ENCODE data around the gene TAB2. TPM values are rescaled to one million over a fixed set of nuclear protein-coding genes. Genes with fewer than 3 reads are reported as not detected.

The TAB2 gene, protein sequence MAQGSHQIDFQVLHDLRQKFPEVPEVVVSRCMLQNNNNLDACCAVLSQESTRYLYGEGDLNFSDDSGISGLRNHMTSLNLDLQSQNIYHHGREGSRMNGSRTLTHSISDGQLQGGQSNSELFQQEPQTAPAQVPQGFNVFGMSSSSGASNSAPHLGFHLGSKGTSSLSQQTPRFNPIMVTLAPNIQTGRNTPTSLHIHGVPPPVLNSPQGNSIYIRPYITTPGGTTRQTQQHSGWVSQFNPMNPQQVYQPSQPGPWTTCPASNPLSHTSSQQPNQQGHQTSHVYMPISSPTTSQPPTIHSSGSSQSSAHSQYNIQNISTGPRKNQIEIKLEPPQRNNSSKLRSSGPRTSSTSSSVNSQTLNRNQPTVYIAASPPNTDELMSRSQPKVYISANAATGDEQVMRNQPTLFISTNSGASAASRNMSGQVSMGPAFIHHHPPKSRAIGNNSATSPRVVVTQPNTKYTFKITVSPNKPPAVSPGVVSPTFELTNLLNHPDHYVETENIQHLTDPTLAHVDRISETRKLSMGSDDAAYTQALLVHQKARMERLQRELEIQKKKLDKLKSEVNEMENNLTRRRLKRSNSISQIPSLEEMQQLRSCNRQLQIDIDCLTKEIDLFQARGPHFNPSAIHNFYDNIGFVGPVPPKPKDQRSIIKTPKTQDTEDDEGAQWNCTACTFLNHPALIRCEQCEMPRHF
- total RNA-seq (10 to 100 TPM; 68.1 to 68.6 TPM), polyA plus RNA-seq (10 to 100 TPM; 22.2 to 49.6 TPM)
- long read RNA-seq, donor 1, partial matches to known transcripts = 8 of 23 reads
- long read RNA-seq, donor 1, other reads (novel, unspliced or antisense) = 15 of 23 reads
- long read RNA-seq, donor 2, full-length matches to known transcripts = 2 of 18 reads
- long read RNA-seq, donor 2, partial matches to known transcripts = 6 of 18 reads
- long read RNA-seq, donor 2, other reads (novel, unspliced or antisense) = 10 of 18 reads

- peak; percentile 68 to 80 for DNase-seq
Observed at GRCh38 chr6:149317644-149318571, at the start of gene TAB2. Gene TAB2 (plus strand): TSS chr6:149317712. CDS start chr6:149369998, 52,286 bp downstream.

DNA sequence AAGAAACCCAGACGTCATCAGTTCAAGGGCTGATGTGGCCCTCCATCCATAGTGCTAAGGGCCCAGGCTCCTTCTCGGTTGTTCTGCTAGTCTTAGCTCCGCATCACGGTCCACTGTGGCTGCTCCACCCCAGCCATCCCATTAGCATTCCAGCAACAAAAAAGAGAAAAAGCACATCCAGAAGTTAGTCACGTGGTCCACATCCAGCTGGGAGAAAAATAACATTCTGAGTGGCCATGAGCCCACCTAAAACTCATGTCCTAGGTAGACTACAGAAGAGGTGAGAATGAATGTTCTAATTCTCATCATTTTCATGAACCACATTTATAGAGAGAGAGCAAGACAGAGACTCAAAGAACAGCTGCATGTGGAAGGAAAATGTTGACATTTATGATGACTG lies 49.4 kb upstream of the TAB2 start:
- DNase-seq (no peak), ATAC-seq (ENCODE audit: low FRiP score) (no peak)
- Histone ChIP-seq H3K4me3 (ENCODE audit: low read length in 2 of 2) (no peak overlapping the region), H3K27ac (ENCODE audit: low read depth in 1 of 2, low read length in 2 of 2) (no peak overlapping the region), H3K4me1 (ENCODE audit: control insufficient read depth in 1 of 2, insufficient read depth in 2 of 2, low read length in 2 of 2) (no peaks in the 10 kb centered on the region), H3K9me3 (ENCODE audit: control insufficient read depth, low read length) (peaks cover 2% of the 10 kb centered on the region), H3K36me3 (ENCODE audit: control insufficient read depth in 1 of 2, insufficient read depth in 2 of 2, low read length in 1 of 2) (no peaks in the 10 kb centered on the region), H3K27me3 (ENCODE audit: control insufficient read depth in 1 of 2, insufficient read depth in 2 of 2, low read length in 1 of 2) (peaks cover 0 to 4% of the 10 kb centered on the region in 2 donors)
- 80% methylated on average over 5 of the region's 5 CpGs for WGBS, 2 donors
- intact Hi-C loops (cut with DNase I) = no loop called here

More at GRCh38 chr6:149317644-149318571, at the start of gene TAB2:
- H3K4me1 ChIP-seq (ENCODE audit: control insufficient read depth in 1 of 2, insufficient read depth in 2 of 2, low read length in 2 of 2) = peaks cover 0 to 2% of the 10 kb centered on the region in 2 donors
- peak within 1 kb of the TSS; percentile 82 to 90 for H3K27ac ChIP-seq (ENCODE audit: low read depth in 1 of 2, low read length in 2 of 2)
- H3K27me3 ChIP-seq (ENCODE audit: control insufficient read depth in 1 of 2, insufficient read depth in 2 of 2, low read length in 1 of 2) = peaks cover 0 to 1% of the 10 kb centered on the region in 2 donors
- WGBS, 2 donors = 1 to 3% methylated on average over 19 to 92 of the region's 92 CpGs
- peak; percentile 81 for ATAC-seq (ENCODE audit: low FRiP score)
- intact Hi-C loops (cut with DNase I) = loop anchor here in 1 of 2 donors (5.0 to 10.0 kb wide), 2 partner anchors 104 to 233 kb away; no protein-coding TSS in a partner anchor
- H3K36me3 ChIP-seq (ENCODE audit: control insufficient read depth in 1 of 2, insufficient read depth in 2 of 2, low read length in 1 of 2) = no peaks in the 10 kb centered on the region
- H3K9me3 ChIP-seq (ENCODE audit: control insufficient read depth, low read length) = no peaks in the 10 kb centered on the region
- H3K4me3 ChIP-seq (ENCODE audit: low read length in 2 of 2) = peak within 1 kb of the TSS; percentile 63 to 100

DNA sequence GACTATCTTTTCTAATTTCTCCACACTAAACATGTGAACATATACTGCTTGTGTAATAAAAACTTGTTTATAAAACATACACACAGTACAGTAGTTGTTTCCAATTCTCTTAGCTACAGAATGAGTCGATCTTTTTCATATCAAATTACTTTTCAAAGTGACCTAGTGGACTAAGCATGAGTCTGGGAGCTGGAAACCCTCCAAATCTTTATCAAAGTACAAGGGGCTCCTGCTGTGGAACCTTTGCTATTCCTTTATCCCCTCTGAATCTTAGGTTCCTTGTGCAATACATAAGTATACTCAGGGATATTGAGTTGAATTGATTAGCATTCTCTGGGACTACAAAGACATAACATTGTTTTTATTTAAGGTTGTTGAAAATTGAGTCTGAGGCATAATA lies 48.7 kb upstream of the TAB2 start:
- intact Hi-C loops (cut with DNase I) = no loop called here
- ATAC-seq (ENCODE audit: low FRiP score) = no peak
- no peak overlapping the region for H3K27ac ChIP-seq (ENCODE audit: low read depth in 1 of 2, low read length in 2 of 2)

GRCh38 chr6:149270616-149271015 lies 46.9 kb upstream of the TAB2 start:
- Histone ChIP-seq H3K27me3 (ENCODE audit: control insufficient read depth in 1 of 2, insufficient read depth in 2 of 2, low read length in 1 of 2) (peaks cover 0 to 4% of the 10 kb centered on the region in 2 donors), H3K4me1 (ENCODE audit: control insufficient read depth in 1 of 2, insufficient read depth in 2 of 2, low read length in 2 of 2) (no peaks in the 10 kb centered on the region), H3K4me3 (ENCODE audit: low read length in 2 of 2) (no peak overlapping the region), H3K36me3 (ENCODE audit: control insufficient read depth in 1 of 2, insufficient read depth in 2 of 2, low read length in 1 of 2) (no peaks in the 10 kb centered on the region), H3K9me3 (ENCODE audit: control insufficient read depth, low read length) (peaks cover 2% of the 10 kb centered on the region), H3K27ac (ENCODE audit: low read depth in 1 of 2, low read length in 2 of 2) (no peak overlapping the region)
- ATAC-seq (ENCODE audit: low FRiP score) (no peak), DNase-seq (no peak)
- 92 to 94% methylated on average over 4 of the region's 4 CpGs for WGBS, 2 donors
- intact Hi-C loops (cut with DNase I) = no loop called here

More for the DNA sequence above, 48.7 kb upstream of the TAB2 start:
- WGBS, 2 donors = 16 to 24% methylated on average over 1 of the region's 1 CpG
- no peaks in the 10 kb centered on the region for H3K4me1 ChIP-seq (ENCODE audit: control insufficient read depth in 1 of 2, insufficient read depth in 2 of 2, low read length in 2 of 2)
- peaks cover 0 to 4% of the 10 kb centered on the region in 2 donors for H3K27me3 ChIP-seq (ENCODE audit: control insufficient read depth in 1 of 2, insufficient read depth in 2 of 2, low read length in 1 of 2)
- H3K36me3 ChIP-seq (ENCODE audit: control insufficient read depth in 1 of 2, insufficient read depth in 2 of 2, low read length in 1 of 2) = no peaks in the 10 kb centered on the region
- DNase-seq = no peak
- peaks cover 2% of the 10 kb centered on the region for H3K9me3 ChIP-seq (ENCODE audit: control insufficient read depth, low read length)
- no peak overlapping the region for H3K4me3 ChIP-seq (ENCODE audit: low read length in 2 of 2)

GRCh38 chr6:149271348-149272340 lies 45.9 kb upstream of the TAB2 start:
- DNase-seq (no peak), ATAC-seq (ENCODE audit: low FRiP score) (peak; percentile 22)
- intact Hi-C loops (cut with DNase I) = no loop called here
- Histone ChIP-seq H3K4me3 (ENCODE audit: low read length in 2 of 2) (no peak overlapping the region), H3K27ac (ENCODE audit: low read depth in 1 of 2, low read length in 2 of 2) (no peak overlapping the region), H3K27me3 (ENCODE audit: control insufficient read depth in 1 of 2, insufficient read depth in 2 of 2, low read length in 1 of 2) (peaks cover 0 to 2% of the 10 kb centered on the region in 2 donors), H3K36me3 (ENCODE audit: control insufficient read depth in 1 of 2, insufficient read depth in 2 of 2, low read length in 1 of 2) (no peaks in the 10 kb centered on the region), H3K9me3 (ENCODE audit: control insufficient read depth, low read length) (peaks cover 2% of the 10 kb centered on the region), H3K4me1 (ENCODE audit: control insufficient read depth in 1 of 2, insufficient read depth in 2 of 2, low read length in 2 of 2) (no peaks in the 10 kb centered on the region)
- 79 to 81% methylated on average over 8 of the region's 8 CpGs for WGBS, 2 donors

DNA sequence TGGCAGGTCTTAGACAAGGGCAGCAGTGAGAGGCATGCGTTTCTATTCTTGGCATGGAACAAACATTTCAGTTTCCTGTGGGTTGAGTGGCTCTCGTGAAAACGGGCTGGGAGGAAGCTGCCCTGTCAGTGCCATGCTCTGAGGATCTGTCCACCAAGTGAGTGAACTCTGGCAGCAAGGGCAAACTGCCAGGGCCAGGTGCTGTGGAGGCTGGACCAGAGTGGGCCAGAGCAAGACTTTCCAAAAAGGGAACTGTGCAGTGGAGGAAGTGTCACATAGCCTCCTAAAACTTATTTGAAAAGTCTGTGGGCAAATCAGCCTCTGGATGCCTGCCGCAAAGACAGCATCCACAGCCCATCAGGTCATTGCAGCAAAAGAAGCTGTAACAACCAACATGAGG lies 44.2 kb upstream of the TAB2 start:
- Histone ChIP-seq H3K27ac (ENCODE audit: low read depth in 1 of 2, low read length in 2 of 2) (no peak overlapping the region), H3K27me3 (ENCODE audit: control insufficient read depth in 1 of 2, insufficient read depth in 2 of 2, low read length in 1 of 2) (no peaks in the 10 kb centered on the region), H3K9me3 (ENCODE audit: control insufficient read depth, low read length) (peaks cover 2% of the 10 kb centered on the region), H3K4me1 (ENCODE audit: control insufficient read depth in 1 of 2, insufficient read depth in 2 of 2, low read length in 2 of 2) (no peaks in the 10 kb centered on the region), H3K4me3 (ENCODE audit: low read length in 2 of 2) (no peak overlapping the region), H3K36me3 (ENCODE audit: control insufficient read depth in 1 of 2, insufficient read depth in 2 of 2, low read length in 1 of 2) (no peaks in the 10 kb centered on the region)
- intact Hi-C loops (cut with DNase I) = no loop called here
- ATAC-seq (ENCODE audit: low FRiP score) = no peak
- WGBS, 2 donors = 40 to 43% methylated on average over 4 of the region's 4 CpGs
- DNase-seq = peak in 1 of 2 donors; percentile 74

- Histone ChIP-seq H3K4me3 (ENCODE audit: low read length in 2 of 2) (no peak overlapping the region), H3K4me1 (ENCODE audit: control insufficient read depth in 1 of 2, insufficient read depth in 2 of 2, low read length in 2 of 2) (no peaks in the 10 kb centered on the region), H3K9me3 (ENCODE audit: control insufficient read depth, low read length) (peaks cover 2% of the 10 kb centered on the region), H3K27me3 (ENCODE audit: control insufficient read depth in 1 of 2, insufficient read depth in 2 of 2, low read length in 1 of 2) (no peaks in the 10 kb centered on the region), H3K36me3 (ENCODE audit: control insufficient read depth in 1 of 2, insufficient read depth in 2 of 2, low read length in 1 of 2) (no peaks in the 10 kb centered on the region), H3K27ac (ENCODE audit: low read depth in 1 of 2, low read length in 2 of 2) (no peak overlapping the region)
- DNase-seq (no peak), ATAC-seq (ENCODE audit: low FRiP score) (no peak)
- 81 to 82% methylated on average over 3 of the region's 3 CpGs for WGBS, 2 donors
- intact Hi-C loops (cut with DNase I) = no loop called here
Observed at GRCh38 chr6:149275621-149276020, 41.9 kb upstream of the TAB2 start.
